ENCODE results near the gene RFESD.
A peak's percentile ranks its signal among the peaks of the same experiment; 100 is the strongest.
"Not testable (repeated sequence)": the region's sequence is repeated elsewhere in the genome, so short reads cannot be mapped to it uniquely, and the experiment has no call there.

The RFESD gene

DNA sequence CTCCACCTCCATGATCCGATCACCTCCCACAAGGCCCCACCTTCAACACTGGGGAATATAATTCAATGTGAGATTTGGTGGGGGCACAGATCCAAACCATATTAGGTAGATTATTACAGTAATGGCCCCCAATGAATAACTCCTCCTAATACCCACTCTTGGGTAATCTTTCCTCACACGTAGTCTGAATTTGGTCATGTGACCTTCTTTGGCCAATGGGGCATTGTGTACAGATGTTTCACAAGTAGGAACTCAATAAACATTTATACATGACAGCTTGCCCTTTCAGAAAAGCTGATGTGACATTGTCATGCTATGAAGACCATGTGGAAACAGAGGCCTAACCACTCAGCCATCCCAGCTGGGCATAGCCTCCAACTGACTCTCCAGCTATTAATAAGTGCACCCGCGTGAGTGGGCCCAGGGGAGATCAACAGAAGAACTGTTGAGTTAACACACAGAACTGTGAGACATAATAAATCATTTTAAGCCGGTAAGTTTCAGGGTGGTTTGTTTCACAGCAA, 16.1 kb upstream of the RFESD start:
- no peak for DNase-seq

DNA sequence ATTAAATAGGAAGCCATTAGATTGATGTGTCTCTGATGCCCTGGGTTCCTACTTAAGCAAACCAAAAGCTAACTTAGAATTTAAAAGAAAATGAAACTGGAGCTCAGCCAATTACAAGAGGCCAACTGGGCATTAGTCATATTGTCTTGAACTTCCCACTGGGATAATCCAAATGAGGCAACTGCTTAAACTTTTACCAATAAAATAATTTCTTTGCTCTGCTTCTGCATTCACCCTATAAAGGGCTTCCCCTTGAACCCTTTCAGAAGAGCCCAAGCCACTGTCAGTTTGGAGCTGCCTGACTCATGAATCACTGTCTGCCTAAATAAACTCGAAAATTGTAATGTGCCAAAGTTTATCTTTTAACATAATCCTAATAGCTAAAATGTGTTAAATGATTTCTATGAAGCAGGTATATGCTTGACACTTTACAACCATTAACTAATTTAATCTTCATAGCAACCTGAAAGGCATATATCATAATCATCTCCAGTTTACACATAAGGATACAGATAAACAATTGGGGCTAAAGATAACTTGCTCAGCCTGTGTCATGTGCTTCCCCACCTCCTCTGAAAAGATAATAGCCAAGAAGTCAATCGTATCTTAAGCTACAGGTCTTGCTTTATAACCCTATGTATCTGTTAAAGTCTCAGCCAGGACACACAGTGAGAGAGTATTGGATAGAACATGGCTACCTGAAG, 15.2 kb upstream of the RFESD start:
- DNase-seq: no peak

DNA sequence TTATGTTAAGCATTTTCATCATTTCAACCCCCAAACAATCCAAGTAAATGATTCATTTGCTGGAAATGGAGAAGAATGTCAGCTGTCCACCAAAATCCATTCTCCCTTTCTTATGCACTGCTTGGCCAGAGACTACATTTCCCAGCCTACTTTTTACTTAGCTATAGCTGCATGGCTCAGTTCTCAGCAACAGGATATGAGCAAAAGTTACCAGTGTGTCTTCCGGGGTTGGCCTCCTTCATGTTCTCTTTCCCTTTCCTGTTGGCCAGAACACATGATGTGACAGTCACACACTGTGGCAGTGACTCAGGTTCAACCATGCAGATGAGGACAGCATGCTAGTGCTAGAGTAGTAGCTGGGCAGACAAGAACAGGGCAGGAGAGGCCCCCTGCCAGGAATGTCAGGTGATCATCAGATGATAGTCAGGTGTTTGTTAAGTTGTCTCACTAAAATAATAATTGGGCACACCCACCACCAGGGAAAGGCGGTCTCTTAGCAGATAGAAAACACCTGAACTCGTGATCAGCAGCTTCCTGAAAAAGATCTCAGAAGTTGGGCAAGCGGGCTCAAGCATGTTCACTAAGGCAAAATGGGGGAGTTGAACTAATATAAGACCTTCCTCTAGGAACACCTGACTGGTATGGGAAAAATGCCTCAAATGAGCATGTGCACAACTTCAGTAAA, 14.4 kb upstream of the RFESD start:
- no peak for DNase-seq

DNA sequence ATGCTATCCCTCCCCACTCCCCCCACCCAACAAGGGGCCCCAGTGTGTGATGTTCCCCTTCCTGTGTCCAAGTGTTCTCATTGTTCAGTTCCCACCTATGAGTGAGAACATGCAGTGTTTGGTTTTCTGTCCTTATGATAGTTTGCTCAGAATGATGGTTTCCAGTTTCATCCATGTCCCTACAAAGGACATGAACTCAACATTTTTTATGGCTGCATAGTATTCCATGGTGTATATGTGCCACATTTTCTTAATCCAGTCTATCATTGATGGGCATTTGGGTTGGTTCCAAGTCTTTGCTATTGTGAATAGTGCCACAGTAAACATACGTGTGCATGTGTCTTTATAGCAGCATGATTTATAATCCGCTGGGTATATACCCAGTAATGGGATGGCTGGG, 13.6 kb upstream of the RFESD start:
- DNase-seq: not testable (repeated sequence)

DNA sequence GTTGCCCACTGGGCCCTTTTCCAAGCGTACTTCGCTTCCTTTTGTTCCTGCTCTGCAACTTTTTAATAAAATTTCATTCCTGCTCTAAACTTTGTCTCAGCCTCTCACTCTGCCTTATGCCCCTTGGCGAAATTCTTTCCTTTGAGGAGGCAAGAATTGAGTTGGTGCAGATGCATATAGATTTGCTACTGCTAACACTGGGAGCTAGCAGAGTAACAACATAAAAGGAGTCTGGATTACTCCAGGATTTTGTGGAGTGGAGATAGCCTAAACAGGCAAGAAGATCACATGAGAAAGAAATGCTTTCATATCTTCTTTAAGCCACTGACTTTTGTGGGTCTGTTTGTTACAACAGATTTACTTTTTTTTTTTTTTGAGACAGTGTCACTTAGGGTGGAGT, 12.9 kb upstream of the RFESD start:
- no peak for DNase-seq

DNA sequence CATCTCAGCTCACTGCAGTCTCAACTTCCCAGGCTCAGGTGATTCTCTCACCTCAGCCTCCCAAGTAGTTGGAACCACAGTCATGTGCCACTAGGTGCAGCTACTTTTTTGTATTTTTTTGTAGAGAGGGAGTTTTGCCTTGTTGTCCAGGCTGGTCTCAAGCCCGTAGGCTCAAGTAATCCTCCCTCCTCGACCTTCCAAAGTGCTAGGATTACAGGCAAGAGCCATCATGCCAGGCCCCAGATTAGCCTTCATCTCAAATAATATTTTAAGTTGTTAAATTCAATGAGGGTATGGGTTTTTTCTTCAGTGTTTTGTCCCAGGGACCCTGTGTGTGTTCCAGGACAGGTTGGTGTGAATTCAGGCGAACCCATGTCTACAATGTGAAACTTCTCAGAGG, 12.5 kb upstream of the RFESD start:
- DNase-seq: no peak

DNA sequence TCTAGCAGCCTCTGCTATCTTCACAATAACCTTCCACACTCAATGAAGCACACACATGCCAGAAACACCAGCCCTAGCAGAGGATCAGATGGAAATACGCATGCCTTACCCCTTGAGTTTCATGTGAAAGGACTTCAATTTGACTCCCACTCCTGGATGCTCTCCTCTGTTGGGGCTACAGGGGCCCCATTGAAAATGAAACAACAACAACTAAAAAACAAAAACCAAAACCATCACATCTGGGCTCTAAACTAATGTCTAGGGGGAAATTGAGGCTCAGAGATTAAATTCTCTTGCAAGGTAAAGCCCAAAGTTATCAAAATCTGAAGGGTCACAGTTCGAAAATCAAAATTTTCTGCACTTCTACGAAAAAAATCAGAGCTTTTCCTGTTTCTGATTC, 7.9 kb upstream of the RFESD start:
- no peak for DNase-seq

DNA sequence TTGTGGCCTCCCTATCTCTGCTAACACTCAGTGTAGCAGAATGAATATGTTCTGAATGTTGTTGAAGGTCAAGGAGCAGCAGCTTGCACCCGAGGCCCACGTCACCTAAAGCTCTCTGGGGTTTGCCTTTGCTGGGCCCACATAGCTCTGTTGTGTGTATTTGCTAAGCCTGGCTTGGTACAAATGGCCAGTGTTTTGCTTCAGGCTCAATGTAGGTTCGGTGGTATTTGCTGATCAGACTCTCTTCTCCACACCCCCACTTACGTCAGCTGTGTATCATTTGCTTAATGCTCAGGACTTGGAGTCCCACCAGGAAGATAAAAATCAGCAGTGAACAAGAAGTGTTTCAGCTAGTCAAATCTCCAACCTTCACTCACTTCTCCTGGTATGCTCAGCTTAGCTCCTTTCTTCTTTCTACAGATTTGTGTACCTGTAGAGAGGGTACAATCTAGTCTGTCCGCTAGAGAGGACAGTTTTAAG, 4.8 kb upstream of the RFESD start:
- no peak for DNase-seq

DNA sequence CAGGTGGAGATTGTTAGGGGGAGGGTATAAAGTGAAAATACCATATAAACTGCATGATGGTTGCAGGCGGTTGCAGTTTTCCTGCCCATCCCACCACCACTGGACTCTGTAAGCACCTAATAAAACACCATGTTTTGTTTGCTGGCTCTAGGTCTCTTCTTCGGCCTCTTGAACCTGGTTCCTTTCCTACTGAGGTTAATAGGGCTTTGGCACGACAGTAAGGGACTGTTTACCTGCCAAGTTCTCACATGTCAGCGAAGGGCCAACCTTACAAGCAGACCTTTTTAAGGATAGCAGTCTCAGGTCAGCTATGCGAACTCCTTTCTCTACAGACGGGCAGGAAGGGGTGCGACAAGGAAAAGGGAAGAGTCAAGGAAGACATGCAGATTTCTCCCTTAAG, 3.4 kb upstream of the RFESD start:
- no peak for DNase-seq

DNA sequence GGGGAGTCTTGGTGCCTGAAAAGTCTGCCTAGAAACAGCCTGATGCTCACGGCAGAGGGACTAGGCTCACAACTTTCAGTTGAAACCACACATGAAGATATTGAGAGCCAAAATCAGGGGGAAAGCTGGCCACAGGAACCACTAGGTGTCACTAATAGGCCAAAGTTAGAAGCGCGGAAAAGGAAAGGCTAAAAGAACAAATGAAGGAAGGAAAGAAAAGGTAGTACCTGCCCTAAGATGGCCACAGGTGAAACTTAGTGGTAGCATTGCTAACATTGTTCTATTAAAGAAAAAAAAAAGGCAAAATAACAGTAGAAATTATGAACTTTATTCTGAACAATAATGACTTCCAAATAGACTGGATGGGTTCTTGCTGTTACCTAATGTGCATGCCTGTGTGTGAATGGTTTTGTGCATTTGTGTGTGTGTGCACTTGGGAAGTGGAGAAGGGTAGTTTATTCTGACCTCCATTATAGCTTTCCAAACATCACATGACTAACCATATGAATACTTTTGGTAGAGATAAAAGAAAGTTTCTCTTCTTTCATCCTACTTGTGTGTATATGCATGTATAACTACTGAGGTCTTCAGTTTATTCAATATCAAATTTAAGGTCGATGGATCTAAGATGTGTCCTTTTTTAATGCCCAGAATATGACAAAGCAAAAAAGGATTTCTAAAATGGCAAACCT, 2.1 kb upstream of the RFESD start:
- peak; percentile 33 to 48 for DNase-seq

DNA sequence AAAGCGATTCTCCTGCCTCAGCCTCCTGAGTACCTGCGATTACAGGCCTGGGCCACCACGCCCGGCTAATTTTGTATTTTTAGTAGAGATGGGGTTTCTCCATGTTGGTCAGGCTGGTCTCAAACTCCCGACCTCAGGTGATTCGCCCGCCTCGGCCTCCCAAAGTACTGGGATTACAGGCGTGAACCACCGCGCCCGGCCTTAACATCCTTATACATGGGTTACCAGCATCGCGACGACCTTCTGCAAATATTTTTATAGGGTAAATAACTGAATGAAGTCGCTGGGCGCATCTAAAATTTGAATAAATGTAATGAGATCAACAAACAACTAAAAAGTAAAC, 380 bp upstream of the RFESD start:
- DNase-seq: not testable (repeated sequence)

DNA sequence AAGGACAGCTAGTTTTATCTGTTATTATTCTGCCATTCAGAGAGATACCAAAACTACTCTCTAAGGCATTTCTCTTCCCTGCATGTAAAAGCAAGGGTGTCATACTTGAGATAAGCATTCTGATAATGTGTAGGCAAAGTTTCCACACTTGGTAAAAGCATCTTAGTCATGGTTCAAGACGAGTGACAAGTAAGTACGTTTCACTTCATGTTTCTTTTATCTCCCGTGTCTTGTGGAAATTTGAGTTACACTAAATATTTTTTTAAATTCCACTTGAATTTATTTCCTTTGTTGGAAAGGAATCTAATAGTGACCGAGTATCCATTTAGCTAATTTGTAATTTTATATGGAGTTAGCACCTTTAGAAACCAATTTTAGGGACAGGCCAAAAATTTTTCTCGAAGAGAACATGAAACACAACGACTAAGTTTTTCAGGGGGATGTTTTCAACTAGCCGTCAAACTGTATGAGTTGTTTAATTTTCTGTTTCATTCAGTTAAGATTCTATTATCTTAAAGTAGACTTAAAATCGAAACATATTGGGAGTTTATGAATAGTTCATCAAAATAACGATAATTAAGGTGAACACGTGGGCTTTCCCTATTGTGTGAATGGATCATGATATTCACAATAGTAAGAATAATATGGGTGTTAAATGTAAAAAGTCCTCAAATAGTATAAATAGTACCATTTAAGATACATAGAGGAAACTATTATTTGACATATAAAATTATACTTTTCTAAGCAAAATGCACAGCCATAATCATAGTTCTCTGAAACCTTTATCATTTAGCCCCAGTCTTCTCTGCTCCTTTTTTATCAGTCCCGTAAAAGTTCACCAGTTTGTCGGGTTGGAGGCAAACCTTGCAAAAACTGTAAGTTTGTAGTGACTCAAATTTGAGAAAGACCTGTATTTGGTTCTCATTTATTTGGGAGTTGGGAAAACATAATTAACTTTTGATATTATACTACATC, 1.6 kb downstream of the RFESD start:
- no peak for DNase-seq

DNA sequence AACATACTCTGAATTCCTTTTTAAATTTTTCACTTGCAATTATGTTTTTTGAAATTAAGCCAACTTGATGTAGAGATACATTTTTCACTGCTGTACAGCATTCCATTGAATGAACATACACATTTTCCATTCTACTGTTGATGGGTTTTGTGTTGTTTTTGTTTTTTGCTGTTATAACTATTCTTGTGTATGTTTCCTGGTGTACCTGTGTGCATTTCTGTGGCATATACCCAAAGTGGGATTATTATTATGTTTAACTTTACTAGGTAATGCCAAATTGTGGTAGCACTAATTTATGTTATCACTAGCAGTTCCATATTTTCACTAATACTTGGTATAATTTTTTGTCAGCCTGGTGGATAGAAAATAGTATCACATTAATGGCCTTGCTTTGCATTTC, 2.7 kb downstream of the RFESD start:
- DNase-seq: no peak

DNA sequence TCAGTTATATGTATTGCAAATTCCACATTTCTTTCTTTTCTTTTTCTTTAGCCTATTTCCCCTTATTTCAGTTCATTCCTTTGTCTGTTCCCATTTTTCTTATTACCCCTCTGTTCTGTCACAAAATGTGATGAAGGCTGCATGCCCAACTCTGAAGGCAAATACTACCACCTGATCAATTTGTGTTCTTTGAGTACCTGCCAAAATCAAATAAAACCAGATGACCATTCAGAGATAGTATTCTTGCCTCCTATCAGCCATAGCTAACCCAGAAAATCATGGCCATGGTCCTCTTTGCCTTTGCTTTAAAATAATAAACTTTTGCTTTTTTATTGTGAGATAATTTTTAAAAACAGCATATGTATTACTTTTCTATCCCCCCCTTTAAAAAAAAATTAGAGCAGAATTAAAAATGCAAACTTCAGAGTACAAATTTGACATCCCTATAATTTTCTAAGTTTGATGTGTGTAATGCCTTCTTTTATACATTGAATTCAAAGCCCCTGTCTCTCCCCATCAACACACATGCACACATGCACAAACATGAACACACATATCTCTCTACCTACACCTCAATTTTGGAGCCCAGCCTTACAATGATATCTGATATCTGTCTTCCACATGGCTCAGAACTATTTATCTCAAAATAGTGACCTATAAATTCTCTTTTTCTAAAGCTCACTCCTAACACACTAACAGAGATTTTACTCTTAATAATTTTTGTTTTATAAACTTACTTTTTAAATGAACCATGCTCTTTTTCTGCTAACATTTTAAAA, 3.5 kb downstream of the RFESD start:
- DNase-seq: no peak

DNA sequence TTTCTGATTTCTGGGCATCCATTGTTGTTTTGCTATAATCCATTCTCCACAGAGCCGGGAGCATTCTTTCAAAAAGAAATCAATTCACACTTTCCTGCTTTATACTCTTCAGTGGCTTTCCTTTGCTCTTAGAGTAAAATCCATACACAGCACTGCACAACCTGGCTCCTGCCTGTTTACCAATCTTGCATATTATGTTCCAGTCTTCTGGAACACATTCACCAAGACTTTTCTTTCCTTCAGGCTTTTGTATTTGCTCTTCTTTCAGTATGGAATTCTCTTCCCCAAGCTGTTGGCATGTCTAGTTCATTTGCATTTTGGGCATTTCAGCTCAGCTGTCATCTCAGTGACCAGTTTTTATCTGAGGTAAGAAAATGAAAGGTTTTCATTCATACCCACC, 6.3 kb downstream of the RFESD start:
- no peak for DNase-seq

DNA sequence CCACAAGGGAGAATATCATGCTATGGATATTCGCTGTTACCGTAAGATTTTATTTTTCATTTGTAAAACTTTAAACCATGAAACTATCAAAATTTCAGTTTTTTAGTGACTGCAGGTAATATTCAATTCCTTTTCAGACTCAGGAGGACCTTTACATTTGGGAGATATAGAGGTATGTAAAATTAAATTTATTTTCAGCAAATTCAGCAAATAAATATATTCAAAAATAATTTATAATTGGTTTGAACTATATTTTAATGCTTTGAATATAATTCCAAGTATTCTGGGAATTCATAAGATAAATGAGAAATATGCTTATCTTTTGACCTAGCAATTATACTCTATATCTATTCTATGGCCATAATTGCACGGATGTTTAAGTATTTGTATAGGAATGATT, 7.6 kb downstream of the RFESD start:
- no peak for DNase-seq

DNA sequence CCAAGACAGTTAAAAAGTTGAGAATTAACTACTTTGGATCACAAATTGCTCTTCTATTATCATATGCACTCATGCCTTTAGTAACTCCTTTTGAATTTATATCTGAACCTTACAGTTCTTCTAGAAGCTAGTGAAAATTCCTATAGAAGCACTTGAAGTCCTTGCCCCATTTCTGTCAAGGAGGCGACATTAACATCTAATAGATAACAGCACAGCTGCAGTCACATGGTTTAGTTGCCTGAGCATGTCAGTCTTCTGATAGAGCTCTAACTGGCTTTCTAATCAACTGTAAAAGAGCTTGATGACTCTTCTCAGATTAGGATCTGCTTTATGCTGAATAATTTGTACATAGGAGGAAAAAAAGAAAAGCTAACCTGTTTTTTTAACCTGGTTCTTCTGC, 9.0 kb downstream of the RFESD start:
- no peak for DNase-seq

DNA sequence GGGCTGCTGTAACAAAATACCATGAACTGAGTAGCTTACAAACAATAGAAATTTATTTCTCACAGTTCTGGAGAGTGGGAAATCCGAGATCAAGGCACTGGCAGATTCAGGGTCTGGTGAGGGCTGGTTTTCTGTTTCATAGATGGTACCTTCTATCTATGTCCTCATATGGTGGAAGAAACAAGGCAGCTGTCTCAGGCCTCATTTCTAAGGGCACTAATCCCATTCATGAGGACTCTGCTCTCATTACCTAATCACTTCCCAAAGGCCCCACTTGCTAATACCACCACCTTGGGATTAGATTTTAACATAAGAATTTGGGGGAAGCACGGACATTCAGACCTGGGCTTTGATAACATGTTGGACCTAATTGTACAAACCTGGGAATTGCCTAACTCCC, 13.5 kb downstream of the RFESD start:
- DNase-seq: no peak

DNA sequence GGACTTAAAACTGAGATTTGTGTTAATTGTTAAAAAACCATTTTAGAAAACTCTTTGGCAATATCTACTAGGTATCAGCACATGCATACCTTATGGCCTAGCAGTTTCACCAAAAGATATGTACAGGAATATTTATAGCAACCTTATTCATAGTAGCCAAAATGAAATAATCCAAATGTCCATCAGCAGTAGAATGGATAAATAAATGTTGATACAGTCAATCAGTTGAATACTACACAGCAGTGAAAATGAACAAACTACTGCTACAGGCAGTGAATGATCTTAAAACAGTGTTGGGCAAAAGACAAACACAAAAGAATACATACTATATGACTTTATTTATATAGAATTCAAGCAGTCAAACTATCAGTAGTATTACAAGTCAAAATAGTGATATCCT, 16.4 kb downstream of the RFESD start:
- DNase-seq: no peak

DNA sequence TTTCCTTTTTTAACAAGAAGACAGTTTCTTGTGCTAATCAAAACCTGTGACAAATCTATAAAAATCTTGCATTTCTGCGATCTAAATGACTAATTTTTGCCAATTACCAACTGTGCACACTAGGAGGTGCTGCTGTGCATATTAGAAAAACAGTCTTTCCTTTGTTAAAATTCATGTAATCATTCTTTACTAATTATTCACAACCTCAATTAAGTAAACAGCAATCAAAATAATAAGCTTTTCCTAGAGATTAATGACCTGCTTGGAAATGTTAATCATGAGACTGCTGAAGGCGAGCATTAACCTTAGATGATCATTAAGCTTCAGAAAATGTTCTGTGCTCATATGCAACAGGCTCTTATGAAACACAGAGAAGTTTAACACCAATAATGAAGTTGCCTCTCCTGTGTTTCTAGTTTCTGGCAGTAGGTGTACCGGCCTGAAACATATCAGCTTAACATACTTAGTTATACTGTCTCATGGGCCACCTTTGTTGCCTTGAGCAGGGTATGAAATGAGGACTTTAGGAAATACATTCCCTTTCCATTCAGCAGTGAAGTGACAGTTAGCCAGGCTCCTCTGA, 17.7 kb downstream of the RFESD start:
- DNase-seq: peak in 1 of 2 donors; percentile 74

DNA sequence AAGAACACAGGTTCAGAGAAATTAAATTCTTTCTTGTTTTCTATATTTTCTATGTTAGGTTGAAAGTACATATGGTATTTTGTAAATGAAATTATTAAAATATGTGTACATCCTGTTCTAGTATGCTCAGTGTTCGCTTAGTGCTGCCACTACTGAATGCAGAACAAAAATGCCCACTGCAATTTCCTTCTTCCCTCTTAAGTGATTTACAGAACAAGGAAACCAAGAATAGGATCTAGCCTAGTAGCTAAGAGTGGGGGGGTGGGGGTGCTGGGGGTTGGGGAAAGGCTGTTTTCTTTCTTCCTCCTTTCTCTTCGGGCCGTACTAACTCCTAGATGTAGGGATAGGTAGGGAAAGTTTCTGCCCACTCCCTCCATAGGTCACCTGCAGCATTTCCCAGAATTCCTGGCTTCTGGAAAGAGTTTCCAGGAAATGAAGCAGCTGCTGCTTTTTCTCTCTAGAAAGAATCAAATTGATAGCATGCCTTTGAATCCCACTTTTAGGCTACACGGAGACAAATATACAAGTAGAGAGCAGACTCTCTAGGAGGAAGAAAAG, 20.6 kb downstream of the RFESD start:
- no peak for DNase-seq
